Erythroblast (primary cell): ENCODE results near the gene OR2AE1.
A peak's percentile ranks its signal among the peaks of the same experiment; 100 is the strongest.

Experiments used
- GATA1 ChIP-seq: IDR thresholded peaks from 2 replicates; pipeline ENCODE4 v1.6.1; 2011; ENCODE audit warnings: low read depth, mild to moderate bottlenecking, control low read depth, low read length, moderate library complexity
- POLR2A ChIP-seq: IDR thresholded peaks from 2 replicates; pipeline ENCODE4 v1.6.1; 2011; ENCODE audit warnings: mild to moderate bottlenecking, low read length

DNA sequence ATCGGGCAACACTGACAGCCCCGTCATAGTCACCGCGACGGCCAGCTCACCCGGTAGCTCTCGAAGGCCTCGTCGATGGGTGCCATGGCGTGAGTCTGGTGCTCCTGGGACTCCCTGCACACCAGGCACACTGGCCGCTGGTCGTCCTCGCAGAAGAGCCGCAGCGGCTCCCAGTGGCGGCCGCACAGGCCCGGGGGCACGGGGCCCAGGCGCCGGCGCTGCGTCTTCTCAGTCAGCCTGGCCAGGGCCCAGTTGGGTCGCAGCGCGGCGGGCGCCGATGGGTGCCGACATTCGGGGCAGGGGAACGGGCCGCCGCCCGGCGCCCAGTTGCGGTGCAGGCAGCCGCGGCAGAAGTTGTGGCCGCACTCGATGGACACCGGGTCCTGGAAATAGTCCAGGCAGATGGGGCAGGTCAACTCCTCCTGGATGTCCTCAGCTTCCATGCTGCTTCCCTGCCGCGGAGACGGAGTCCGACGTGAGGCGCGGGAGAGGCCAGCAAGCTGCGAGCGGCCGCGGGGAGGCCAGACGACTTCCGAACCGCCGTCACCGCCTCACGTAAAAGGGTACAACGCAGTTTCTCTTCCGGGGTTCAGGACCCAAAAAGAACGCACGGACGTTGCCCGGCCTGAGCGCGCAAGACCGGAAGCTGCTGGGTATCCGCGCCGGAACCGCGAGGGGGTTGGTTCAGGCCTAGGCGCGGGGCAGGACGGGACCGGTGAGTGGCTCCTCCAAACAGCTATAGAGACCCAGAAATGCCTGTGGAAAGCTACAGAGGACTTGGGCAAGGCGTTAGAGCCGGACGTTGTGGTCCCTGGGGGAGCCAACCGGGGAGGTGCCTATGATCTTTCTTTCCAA lies 42.4 kb upstream of the OR2AE1 start, which contains the start of gene TRIM4:
- TF ChIP-seq POLR2A, result peak; percentile 96
- TF ChIP-seq GATA1, result no peak
